Measurements from ENCODE around the gene RNASEH1. TPM values are rescaled to one million over a fixed set of nuclear protein-coding genes. Genes with fewer than 3 reads are reported as not detected.

The RNASEH1 gene
- total and polyA plus RNA-seq, 2 of the 13 experiments (the other 11 are each of a cell fraction or from before 2014, with no cell fraction given), result 14.5 to 57.4 TPM

DNA sequence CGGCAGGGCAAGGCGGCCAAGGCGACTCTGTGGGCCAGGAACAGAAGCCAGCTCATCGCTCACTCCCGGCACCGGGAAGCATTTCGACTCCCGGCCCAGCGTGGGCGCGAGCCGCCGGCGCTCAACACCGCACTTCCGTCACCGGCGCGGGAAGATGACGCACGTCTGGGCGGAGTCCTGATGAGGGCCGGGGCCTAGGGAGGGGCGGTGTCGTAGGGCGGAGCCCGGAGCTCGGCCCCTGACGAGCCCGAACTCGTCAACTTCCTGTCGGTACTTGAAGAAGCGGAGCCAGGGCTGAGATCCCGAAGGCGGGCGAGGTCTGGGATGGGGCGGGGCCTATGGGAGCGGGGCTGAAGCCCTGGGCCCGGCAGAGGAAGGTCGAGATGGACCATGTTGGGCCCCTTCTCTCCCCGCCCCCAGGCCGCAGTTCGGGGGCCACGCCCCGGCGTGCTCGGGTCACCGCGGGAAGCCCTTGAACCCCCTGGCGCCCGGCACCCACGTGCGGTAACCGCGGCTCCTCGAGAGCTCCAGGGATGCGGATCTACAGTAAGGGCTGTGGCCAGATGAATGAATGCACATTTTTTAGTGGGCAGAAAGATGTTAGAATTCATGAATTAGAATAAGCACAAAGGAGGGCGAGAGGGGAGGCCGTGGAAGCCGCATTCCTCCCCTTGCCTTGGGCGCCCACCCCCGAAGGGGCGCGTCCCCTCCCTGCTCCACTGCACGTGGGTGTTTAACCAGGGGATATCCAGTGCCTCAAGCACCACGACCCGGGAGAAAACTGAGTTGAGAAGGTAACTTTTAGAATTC is at the start of gene RNASEH1 (continued):
- TF ChIP-seq, protein P1, sequence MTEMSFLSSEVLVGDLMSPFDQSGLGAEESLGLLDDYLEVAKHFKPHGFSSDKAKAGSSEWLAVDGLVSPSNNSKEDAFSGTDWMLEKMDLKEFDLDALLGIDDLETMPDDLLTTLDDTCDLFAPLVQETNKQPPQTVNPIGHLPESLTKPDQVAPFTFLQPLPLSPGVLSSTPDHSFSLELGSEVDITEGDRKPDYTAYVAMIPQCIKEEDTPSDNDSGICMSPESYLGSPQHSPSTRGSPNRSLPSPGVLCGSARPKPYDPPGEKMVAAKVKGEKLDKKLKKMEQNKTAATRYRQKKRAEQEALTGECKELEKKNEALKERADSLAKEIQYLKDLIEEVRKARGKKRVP (CRISPR knock-in tag; IDR thresholded peaks at IDR 0.05), result peak in 1 of 2 experiments; percentile 82; a peak in 2 of 4 replicates
- TF ChIP-seq ZSCAN31 (CRISPR knock-in tag; IDR thresholded peaks at IDR 0.05; ENCODE audit: low read depth), result peak; percentile 77; the same call in 1 of the 2 replicates
- TF ChIP-seq ZNF44 (CRISPR knock-in tag; IDR thresholded peaks at IDR 0.05), result peak; percentile 75; the same call in 1 of the 2 replicates
- peak; percentile 93 for TF ChIP-seq SALL2 (CRISPR knock-in tag; IDR thresholded peaks at IDR 0.05)
- TF ChIP-seq, protein P2, sequence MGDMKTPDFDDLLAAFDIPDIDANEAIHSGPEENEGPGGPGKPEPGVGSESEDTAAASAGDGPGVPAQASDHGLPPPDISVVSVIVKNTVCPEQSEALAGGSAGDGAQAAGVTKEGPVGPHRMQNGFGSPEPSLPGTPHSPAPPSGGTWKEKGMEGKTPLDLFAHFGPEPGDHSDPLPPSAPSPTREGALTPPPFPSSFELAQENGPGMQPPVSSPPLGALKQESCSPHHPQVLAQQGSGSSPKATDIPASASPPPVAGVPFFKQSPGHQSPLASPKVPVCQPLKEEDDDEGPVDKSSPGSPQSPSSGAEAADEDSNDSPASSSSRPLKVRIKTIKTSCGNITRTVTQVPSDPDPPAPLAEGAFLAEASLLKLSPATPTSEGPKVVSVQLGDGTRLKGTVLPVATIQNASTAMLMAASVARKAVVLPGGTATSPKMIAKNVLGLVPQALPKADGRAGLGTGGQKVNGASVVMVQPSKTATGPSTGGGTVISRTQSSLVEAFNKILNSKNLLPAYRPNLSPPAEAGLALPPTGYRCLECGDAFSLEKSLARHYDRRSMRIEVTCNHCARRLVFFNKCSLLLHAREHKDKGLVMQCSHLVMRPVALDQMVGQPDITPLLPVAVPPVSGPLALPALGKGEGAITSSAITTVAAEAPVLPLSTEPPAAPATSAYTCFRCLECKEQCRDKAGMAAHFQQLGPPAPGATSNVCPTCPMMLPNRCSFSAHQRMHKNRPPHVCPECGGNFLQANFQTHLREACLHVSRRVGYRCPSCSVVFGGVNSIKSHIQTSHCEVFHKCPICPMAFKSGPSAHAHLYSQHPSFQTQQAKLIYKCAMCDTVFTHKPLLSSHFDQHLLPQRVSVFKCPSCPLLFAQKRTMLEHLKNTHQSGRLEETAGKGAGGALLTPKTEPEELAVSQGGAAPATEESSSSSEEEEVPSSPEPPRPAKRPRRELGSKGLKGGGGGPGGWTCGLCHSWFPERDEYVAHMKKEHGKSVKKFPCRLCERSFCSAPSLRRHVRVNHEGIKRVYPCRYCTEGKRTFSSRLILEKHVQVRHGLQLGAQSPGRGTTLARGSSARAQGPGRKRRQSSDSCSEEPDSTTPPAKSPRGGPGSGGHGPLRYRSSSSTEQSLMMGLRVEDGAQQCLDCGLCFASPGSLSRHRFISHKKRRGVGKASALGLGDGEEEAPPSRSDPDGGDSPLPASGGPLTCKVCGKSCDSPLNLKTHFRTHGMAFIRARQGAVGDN (CRISPR knock-in tag; IDR thresholded peaks at IDR 0.05), result peak; percentile 100
- TF ChIP-seq, protein P3, sequence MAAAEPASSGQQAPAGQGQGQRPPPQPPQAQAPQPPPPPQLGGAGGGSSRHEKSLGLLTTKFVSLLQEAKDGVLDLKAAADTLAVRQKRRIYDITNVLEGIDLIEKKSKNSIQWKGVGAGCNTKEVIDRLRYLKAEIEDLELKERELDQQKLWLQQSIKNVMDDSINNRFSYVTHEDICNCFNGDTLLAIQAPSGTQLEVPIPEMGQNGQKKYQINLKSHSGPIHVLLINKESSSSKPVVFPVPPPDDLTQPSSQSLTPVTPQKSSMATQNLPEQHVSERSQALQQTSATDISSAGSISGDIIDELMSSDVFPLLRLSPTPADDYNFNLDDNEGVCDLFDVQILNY (CRISPR knock-in tag; conservative IDR thresholded peaks at IDR 0.05), result peak; percentile 89
- TF ChIP-seq, protein P4, sequence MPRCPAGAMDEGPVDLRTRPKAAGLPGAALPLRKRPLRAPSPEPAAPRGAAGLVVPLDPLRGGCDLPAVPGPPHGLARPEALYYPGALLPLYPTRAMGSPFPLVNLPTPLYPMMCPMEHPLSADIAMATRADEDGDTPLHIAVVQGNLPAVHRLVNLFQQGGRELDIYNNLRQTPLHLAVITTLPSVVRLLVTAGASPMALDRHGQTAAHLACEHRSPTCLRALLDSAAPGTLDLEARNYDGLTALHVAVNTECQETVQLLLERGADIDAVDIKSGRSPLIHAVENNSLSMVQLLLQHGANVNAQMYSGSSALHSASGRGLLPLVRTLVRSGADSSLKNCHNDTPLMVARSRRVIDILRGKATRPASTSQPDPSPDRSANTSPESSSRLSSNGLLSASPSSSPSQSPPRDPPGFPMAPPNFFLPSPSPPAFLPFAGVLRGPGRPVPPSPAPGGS (CRISPR knock-in tag; IDR thresholded peaks at IDR 0.05), result peak; percentile 93
- TF ChIP-seq PRPF4 (IDR thresholded peaks at IDR 0.05; ENCODE audit: low read depth, low read length, poor library complexity, severe bottlenecking), result no peak
- TF ChIP-seq, protein P5, sequence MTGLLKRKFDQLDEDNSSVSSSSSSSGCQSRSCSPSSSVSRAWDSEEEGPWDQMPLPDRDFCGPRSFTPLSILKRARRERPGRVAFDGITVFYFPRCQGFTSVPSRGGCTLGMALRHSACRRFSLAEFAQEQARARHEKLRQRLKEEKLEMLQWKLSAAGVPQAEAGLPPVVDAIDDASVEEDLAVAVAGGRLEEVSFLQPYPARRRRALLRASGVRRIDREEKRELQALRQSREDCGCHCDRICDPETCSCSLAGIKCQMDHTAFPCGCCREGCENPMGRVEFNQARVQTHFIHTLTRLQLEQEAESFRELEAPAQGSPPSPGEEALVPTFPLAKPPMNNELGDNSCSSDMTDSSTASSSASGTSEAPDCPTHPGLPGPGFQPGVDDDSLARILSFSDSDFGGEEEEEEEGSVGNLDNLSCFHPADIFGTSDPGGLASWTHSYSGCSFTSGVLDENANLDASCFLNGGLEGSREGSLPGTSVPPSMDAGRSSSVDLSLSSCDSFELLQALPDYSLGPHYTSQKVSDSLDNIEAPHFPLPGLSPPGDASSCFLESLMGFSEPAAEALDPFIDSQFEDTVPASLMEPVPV (CRISPR knock-in tag; IDR thresholded peaks at IDR 0.05), result peak; percentile 99
- TF ChIP-seq ASH2L (IDR thresholded peaks at IDR 0.05; ENCODE audit: insufficient read length, low read depth, low read length), result peak; percentile 95
- peak; percentile 14 for TF ChIP-seq ZSCAN20 (CRISPR knock-in tag; IDR thresholded peaks at IDR 0.05; ENCODE audit: borderline replicate concordance)
- TF ChIP-seq, protein P6, sequence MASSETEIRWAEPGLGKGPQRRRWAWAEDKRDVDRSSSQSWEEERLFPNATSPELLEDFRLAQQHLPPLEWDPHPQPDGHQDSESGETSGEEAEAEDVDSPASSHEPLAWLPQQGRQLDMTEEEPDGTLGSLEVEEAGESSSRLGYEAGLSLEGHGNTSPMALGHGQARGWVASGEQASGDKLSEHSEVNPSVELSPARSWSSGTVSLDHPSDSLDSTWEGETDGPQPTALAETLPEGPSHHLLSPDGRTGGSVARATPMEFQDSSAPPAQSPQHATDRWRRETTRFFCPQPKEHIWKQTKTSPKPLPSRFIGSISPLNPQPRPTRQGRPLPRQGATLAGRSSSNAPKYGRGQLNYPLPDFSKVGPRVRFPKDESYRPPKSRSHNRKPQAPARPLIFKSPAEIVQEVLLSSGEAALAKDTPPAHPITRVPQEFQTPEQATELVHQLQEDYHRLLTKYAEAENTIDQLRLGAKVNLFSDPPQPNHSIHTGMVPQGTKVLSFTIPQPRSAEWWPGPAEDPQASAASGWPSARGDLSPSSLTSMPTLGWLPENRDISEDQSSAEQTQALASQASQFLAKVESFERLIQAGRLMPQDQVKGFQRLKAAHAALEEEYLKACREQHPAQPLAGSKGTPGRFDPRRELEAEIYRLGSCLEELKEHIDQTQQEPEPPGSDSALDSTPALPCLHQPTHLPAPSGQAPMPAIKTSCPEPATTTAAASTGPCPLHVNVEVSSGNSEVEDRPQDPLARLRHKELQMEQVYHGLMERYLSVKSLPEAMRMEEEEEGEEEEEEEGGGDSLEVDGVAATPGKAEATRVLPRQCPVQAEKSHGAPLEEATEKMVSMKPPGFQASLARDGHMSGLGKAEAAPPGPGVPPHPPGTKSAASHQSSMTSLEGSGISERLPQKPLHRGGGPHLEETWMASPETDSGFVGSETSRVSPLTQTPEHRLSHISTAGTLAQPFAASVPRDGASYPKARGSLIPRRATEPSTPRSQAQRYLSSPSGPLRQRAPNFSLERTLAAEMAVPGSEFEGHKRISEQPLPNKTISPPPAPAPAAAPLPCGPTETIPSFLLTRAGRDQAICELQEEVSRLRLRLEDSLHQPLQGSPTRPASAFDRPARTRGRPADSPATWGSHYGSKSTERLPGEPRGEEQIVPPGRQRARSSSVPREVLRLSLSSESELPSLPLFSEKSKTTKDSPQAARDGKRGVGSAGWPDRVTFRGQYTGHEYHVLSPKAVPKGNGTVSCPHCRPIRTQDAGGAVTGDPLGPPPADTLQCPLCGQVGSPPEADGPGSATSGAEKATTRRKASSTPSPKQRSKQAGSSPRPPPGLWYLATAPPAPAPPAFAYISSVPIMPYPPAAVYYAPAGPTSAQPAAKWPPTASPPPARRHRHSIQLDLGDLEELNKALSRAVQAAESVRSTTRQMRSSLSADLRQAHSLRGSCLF (CRISPR knock-in tag; IDR thresholded peaks at IDR 0.05; ENCODE audit: borderline replicate concordance), result peak; percentile 86; the same call in 1 of the 2 replicates

Measured in HepG2 (cell line).